Endodermal cell (in vitro differentiated cells): ENCODE measurements around the gene CHMP4B. TPM values are rescaled to one million over a fixed set of nuclear protein-coding genes. Genes with fewer than 3 reads are reported as not detected.

ENCODE experiments used
- DNase-seq: peaks from one replicate; pipeline ENCODE4 v3.0.0-alpha.2; 2017
- H3K27ac ChIP-seq: 2 replicates; pipeline ENCODE4 v1.5.1; 2013; ENCODE audit warnings: mild to moderate bottlenecking, low read depth, low read length, moderate library complexity
- H3K27me3 ChIP-seq: 2 replicates; pipeline ENCODE4 v1.6.1; 2013; ENCODE audit warnings: mild to moderate bottlenecking, low read length, moderate library complexity; ENCODE audit not compliant: insufficient read depth, control insufficient read depth, poor library complexity, severe bottlenecking
- H3K36me3 ChIP-seq: 2 replicates; pipeline ENCODE4 v1.7.0; 2013; ENCODE audit warnings: mild to moderate bottlenecking, low read length, moderate library complexity; ENCODE audit not compliant: control insufficient read depth, insufficient read depth
- H3K4me1 ChIP-seq: one replicate; pipeline ENCODE4 v1.7.0; 2013; ENCODE audit warnings: low read length; ENCODE audit not compliant: control insufficient read depth, insufficient read depth
- H3K4me3 ChIP-seq: 2 replicates; pipeline ENCODE4 v1.5.1; 2013; ENCODE audit warnings: mild to moderate bottlenecking, low read length, moderate library complexity
- H3K9ac ChIP-seq: 2 replicates; pipeline ENCODE4 v1.6.1; 2013; ENCODE audit warnings: mild to moderate bottlenecking, low read length, moderate library complexity; ENCODE audit not compliant: poor library complexity, severe bottlenecking; ENCODE audit errors: extremely low read depth
- H3K9me3 ChIP-seq: 2 replicates; pipeline ENCODE4 v1.6.1; 2013; ENCODE audit warnings: mild to moderate bottlenecking, low read length, moderate library complexity; ENCODE audit not compliant: control insufficient read depth
- H3K27ac Mint-ChIP-seq: 2 replicates; pipeline ENCODE4 v1.8.0; 2020; ENCODE audit warnings: mixed read lengths
- H3K27me3 Mint-ChIP-seq: 2 replicates; pipeline ENCODE4 v1.8.0; 2021; ENCODE audit warnings: mild to moderate bottlenecking, mixed read lengths; ENCODE audit not compliant: insufficient read depth
- H3K36me3 Mint-ChIP-seq: 2 replicates; pipeline ENCODE4 v1.8.0; 2020; ENCODE audit warnings: low read depth, mixed read lengths
- H3K4me1 Mint-ChIP-seq: 2 replicates; pipeline ENCODE4 v1.8.0; 2020; ENCODE audit warnings: mixed read lengths
- H3K4me3 Mint-ChIP-seq: 2 replicates; pipeline ENCODE4 v1.8.0; 2020; ENCODE audit warnings: mild to moderate bottlenecking, moderate library complexity, mixed read lengths
- H3K9me3 Mint-ChIP-seq: 2 replicates; pipeline ENCODE4 v1.8.0; 2020; ENCODE audit warnings: mild to moderate bottlenecking, mixed read lengths
- CTCF ChIP-seq: fragments of 200-600 bp; sonication (generic); conservative IDR thresholded peaks from 2 replicates; pipeline ENCODE4 v1.5.0; 2021; ENCODE audit warnings: antibody characterized with exemption, mild to moderate bottlenecking
- WGBS, 2 experiments: methylation state at CpG; one replicate each; pipeline versions ENCODE4 v1.1.5 to v1.1.7; 2013; ENCODE audit warnings: missing lambda C conversion rate in 2 of 2, mixed read lengths in 1 of 2; ENCODE audit not compliant: insufficient coverage in 1 of 2, insufficient read length in 1 of 2; 5-methylcytosine and 5-hydroxymethylcytosine counted together
- total RNA-seq, 2 donors: library from RNA; stranded (reverse); fragmentation: NEBNext Ultra II Directional in 1 of 2; extraction: Animal tissue kit (Norgen Biotek cat#: 25700) in 1 of 2; gene quantifications; 2 replicates in 1 of 2; 3 replicates in 1 of 2; pipeline ENCODE4 v1.2.1, GENCODE V29; 2021

The CHMP4B gene
- total RNA-seq, 2 donors from 2014 or later = 81.5 to 116 TPM

DNA sequence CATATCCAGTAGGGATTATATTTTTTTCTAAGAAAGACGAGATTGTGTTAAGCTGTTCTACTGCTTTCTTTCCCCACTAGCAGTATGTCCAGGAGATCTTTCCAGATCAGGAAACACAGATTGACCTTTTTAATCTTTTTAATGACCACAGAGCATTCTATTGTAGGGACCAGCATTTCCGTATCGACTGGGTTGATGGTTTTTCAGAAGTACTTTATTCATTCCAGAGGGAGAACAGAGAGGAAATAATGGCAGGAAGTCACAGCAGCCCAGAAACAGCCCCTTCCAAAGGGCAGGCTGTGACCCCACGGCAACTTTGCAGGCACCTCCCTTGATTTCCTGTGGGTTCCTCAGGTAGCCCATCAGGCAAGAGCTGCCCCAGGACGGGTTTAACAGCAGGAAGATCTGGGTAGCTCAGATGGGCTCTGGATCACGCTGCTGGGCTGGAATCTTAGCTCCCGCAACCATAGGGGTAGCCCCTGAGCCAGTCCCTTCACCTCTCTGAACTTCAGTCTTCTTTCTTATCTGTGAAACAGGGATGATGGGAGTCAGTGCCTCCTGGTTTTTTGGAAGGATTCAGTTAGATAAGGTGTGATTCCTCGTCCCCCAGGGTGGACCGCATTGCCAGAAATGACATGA, 23.8 kb upstream of the CHMP4B start:
- WGBS, 2 experiments = 79 to 96% methylated on average over 8 to 9 of the region's 9 CpGs
- H3K4me1 ChIP-seq = no peaks in the 10 kb centered on the region
- Mint-ChIP-seq H3K4me1 (peaks cover 4% of the 10 kb centered on the region), H3K9me3 (no peaks in the 10 kb centered on the region), H3K27ac (no peak overlapping the region), H3K4me3 (no peak overlapping the region), H3K27me3 (no peaks in the 10 kb centered on the region), H3K36me3 (peaks cover 6% of the 10 kb centered on the region)
- no peaks in the 10 kb centered on the region for H3K9me3 ChIP-seq
- H3K27ac ChIP-seq = no peak overlapping the region
- H3K27me3 ChIP-seq = no peaks in the 10 kb centered on the region
- H3K36me3 ChIP-seq = no peaks in the 10 kb centered on the region
- H3K4me3 ChIP-seq = no peak overlapping the region
- DNase-seq = no peak
- no peak overlapping the region for H3K9ac ChIP-seq
- no peak for TF ChIP-seq CTCF

DNA sequence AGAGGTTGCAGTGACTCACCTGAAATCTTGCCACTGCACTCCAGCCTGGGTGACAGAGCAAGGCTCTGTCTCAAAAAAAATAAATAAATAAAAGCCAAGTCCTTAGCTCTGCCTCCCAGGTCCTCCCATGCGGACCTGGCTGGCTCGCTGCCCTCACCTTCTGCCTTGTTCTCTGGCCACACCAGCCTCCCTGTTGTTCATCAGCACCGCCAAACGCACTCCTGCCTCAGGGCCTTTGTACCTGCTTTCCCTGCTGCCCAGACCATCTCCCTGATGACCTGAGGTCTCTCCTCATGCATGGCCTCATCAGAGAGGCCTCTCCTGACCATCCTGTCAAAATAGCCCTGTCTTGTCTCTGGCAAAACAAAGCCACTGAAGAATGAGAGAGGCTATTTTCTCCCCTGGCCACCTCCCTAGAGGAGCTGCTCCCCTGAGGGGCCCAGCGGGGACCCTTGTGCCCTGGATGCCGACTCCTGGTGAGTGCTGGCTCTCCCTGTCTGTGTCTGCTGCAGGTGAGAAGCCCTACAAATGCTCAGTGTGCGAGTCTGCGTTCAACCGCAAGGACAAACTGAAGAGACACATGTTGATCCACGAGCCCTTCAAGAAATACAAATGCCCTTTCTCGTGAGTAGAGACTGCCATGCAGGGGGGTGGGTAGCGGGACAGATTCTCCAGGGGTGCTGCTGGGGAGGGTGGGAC, 22.6 kb upstream of the CHMP4B start:
- Histone ChIP-seq H3K4me1 (no peaks in the 10 kb centered on the region), H3K27me3 (no peaks in the 10 kb centered on the region), H3K9ac (no peak overlapping the region), H3K4me3 (no peak overlapping the region), H3K9me3 (no peaks in the 10 kb centered on the region), H3K36me3 (no peaks in the 10 kb centered on the region), H3K27ac (no peak overlapping the region)
- H3K36me3 Mint-ChIP-seq = peaks cover 6% of the 10 kb centered on the region
- TF ChIP-seq CTCF = no peak
- no peaks in the 10 kb centered on the region for H3K9me3 Mint-ChIP-seq
- no peak overlapping the region for H3K4me3 Mint-ChIP-seq
- no peak for DNase-seq
- peaks cover 7% of the 10 kb centered on the region for H3K4me1 Mint-ChIP-seq
- WGBS, 2 experiments = 91% methylated on average over 4 to 12 of the region's 12 CpGs
- H3K27me3 Mint-ChIP-seq = no peaks in the 10 kb centered on the region
- H3K27ac Mint-ChIP-seq = no peak overlapping the region

GRCh38 chr20:33789109-33789857, 21.9 kb upstream of the CHMP4B start:
- H3K27ac ChIP-seq = no peak overlapping the region
- H3K27me3 ChIP-seq = no peaks in the 10 kb centered on the region
- no peak overlapping the region for H3K4me3 ChIP-seq
- no peak for DNase-seq
- Mint-ChIP-seq H3K9me3 (no peaks in the 10 kb centered on the region), H3K4me3 (no peak overlapping the region), H3K27ac (peak overlapping the region; percentile 36), H3K4me1 (peaks cover 7% of the 10 kb centered on the region), H3K36me3 (peaks cover 6% of the 10 kb centered on the region), H3K27me3 (no peaks in the 10 kb centered on the region)
- H3K36me3 ChIP-seq = no peaks in the 10 kb centered on the region
- H3K9me3 ChIP-seq = no peaks in the 10 kb centered on the region
- no peak overlapping the region for H3K9ac ChIP-seq
- TF ChIP-seq CTCF = no peak
- H3K4me1 ChIP-seq = no peaks in the 10 kb centered on the region
- WGBS, 2 experiments = 90 to 93% methylated on average over 8 to 11 of the region's 11 CpGs
